HG03280 (cell line): Measurements from ENCODE around the gene ZNF521.

Experiments
- ATAC-seq: cut with Tn5 transposase; IDR thresholded peaks from one replicate; pipeline ENCODE4 v1.9.1; 2021; ENCODE audit warnings: mild to moderate bottlenecking, moderate library complexity; ENCODE audit not compliant: unreplicated experiment

The ZNF521 gene

GRCh38 chr18:25089470-25089869 is 262.5 kb downstream of the ZNF521 start:
- ATAC-seq, result no peak

DNA sequence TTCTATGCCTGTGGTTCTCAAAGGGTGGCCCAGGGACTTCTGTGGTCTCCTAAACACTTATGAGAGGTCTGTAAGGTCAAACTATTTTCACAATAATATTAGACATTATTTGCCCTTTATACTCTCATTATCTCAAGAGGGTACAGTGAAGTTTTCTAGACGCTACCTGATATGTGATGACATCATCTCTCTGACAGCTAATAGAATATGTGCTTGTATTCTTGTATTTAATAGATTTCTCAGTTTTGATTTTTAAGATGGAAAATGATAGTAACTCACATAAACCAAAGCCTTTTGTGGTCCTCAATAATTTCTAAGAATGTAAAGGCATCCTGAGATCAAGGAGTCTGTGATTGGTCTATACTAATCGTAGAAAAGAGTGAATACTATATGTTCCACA is 265.1 kb downstream of the ZNF521 start:
- ATAC-seq, result no peak

GRCh38 chr18:25081001-25081400 is 271.0 kb downstream of the ZNF521 start:
- no peak for ATAC-seq

- no peak for ATAC-seq
Observed at GRCh38 chr18:25080211-25080610, 271.8 kb downstream of the ZNF521 start.

GRCh38 chr18:25077944-25078723 is 273.8 kb downstream of the ZNF521 start:
- ATAC-seq, result no peak

GRCh38 chr18:25077038-25077943 is 274.7 kb downstream of the ZNF521 start:
- no peak for ATAC-seq

GRCh38 chr18:25075783-25076182 is 276.2 kb downstream of the ZNF521 start:
- no peak for ATAC-seq

DNA sequence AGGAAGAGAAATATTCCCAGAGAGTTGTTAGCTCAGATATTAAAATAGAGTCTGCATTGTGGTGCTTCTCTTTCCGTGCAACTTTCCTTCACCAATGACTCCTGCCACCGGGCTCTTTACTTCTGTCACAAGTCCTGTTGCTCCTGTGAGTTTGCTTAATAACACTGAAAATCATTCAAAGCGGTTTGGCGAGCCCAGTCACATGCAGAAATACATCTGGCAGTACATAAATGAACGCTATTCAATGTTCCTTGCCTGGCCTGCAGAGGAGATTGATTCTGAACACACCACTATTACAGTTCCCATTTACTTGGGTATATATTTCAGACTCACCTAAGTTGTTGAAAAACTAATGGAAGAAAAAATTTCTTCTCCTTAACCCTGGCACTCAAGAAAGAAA is 276.6 kb downstream of the ZNF521 start:
- no peak for ATAC-seq

GRCh38 chr18:25074925-25075324 is 277.0 kb downstream of the ZNF521 start:
- no peak for ATAC-seq

DNA sequence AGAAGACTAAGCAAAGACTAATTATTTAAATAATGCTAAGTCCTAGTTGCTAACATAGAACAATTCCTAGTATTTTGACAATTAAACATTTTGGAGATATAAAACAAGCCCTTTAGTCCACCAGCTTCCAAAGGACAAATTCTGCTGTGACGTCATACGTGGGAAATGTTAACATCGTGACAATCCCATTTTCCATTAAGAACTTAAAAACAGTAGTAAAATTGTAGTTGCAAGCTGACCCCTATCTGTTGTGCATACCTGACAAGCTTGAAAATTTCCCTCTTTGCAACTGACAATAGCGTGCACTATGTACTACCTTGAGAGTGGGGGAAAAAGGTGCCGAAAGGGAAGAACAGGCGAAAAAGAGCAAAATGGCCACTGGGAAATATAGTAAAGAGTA is 279.8 kb downstream of the ZNF521 start:
- ATAC-seq, result no peak

- no peak for ATAC-seq
Observed at GRCh38 chr18:25067275-25068025, 284.5 kb downstream of the ZNF521 start.

- ATAC-seq, result no peak
Observed at GRCh38 chr18:25066516-25066915, 285.4 kb downstream of the ZNF521 start.

- no peak for ATAC-seq
Observed at GRCh38 chr18:25062720-25063119, 289.2 kb downstream of the ZNF521 start.

GRCh38 chr18:25061395-25061794 is 290.6 kb downstream of the ZNF521 start:
- no peak for ATAC-seq

DNA sequence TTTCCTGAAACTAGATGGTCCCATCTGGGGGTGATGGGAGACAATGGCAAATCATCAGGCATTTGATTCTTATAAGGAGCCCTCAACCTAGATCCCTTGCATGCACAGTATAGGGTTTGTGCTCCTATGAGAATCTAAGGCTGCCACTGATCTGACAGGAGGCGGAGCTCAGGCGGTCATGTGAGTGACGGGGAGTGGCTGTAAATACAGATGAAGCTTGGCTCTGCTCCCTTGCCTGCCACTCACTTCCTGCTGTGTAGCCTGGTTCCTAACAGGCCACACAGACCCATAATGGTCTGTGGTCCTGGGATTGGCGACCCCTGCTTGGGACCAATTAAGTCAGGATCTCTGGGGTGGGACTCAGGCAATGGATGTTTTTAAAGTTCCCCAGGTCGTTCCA is 293.4 kb downstream of the ZNF521 start:
- no peak for ATAC-seq

GRCh38 chr18:25057491-25058050 is 294.4 kb downstream of the ZNF521 start:
- no peak for ATAC-seq

DNA sequence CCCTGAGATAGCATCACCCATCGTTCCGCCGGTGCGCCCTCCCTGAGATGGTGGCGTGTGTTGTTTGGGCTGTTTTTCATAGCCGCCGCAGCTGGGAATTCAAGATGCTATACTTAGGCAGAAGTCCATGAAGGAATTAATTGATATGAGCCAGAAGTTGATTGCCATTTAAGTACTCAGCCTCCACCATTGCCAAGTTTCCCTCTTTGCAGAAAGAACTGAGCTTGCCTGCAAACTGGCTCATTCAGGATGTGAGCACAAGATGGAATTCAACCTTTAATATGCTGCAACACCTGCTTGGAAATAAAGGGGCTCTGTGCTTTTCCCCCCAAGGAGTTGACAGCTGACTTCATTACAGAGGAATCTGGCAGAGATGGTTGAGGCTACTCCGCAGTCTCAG is 295.5 kb downstream of the ZNF521 start:
- ATAC-seq, result no peak

DNA sequence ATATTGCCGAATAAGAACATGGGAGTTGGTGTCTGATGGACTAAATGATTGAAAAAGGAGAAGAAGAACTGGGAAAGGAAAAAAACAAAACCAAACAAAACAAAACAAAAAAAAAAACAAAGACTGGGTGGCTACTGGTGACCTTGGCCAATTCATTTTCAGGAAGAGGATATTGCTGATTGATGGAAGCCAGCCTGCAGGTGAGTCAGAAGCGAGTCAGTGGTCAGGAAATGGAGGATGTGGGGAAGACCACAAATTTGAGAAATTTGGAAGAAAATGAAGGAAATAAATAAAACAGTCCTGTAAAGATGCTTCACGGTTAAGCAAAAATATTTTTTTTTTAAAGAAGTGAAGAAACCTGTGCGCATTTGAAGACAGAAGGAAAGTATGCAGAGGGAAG is 296.9 kb downstream of the ZNF521 start:
- no peak for ATAC-seq

- ATAC-seq, result no peak
Observed at GRCh38 chr18:25053466-25053865, 298.5 kb downstream of the ZNF521 start.

DNA sequence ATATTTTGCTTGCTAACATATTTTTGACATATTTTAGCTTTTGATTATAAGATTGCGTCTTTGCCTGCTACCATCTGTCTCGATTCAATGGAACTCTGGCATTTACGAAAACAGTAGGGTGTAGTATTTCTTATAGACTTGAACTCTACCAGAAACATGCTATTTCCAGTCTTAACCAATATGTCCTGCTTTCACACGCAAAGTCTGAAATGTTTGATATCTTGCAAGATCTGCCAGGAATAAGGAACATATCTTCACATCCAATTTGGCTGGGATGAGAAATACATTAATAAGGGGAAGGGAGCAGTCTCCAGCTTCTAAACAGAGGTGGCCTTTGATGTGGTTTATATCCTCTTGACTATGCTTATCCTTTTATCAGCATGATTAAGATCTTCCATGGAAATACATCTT is 299.4 kb downstream of the ZNF521 start:
- ATAC-seq, result no peak

DNA sequence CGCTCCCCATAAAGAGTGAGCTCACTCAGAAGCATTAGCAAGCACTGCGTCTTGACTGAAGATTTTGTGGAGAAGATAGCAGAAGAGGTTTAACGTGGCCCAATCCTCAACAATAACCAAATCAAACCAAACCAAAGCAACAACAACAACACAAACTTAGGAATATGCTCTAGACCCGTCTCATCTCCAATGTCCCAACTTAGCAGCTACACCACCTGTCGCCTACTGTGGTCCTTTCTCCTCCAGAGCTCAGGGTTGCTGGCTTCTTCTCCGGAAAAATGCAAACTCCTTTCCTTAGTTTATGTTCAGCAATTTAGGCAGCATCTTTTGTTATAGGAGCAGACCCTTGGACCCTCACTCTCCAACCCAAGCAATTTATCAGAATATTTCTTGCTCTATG is 301.4 kb downstream of the ZNF521 start:
- no peak for ATAC-seq
